OCI-M1 (cell line): ENCODE measurements around the gene PSMG1.
"Not testable (repeated sequence)": the region's sequence is repeated elsewhere in the genome, so short reads cannot be mapped to it uniquely, and the experiment has no call there.

Source experiments
- DNase-seq: peaks from one replicate; lab custom pipeline; 2025; lab: John Stamatoyannopoulos, UW

Gene PSMG1

GRCh38 chr21:39188521-39189139 lies 5.4 kb upstream of the PSMG1 start:
- no peak for DNase-seq

GRCh38 chr21:39187141-39187540 lies 3.9 kb upstream of the PSMG1 start:
- no peak for DNase-seq

GRCh38 chr21:39186676-39187075 lies 3.4 kb upstream of the PSMG1 start:
- peak; percentile 42 for DNase-seq

GRCh38 chr21:39185157-39185556 lies 1.9 kb upstream of the PSMG1 start:
- DNase-seq = no peak

- DNase-seq = peak; percentile 80
These were observed 1.1 kb upstream of the PSMG1 start for GRCh38 chr21:39184050-39184980.

- DNase-seq = peak; percentile 76
These were observed 573 bp downstream of the PSMG1 start for GRCh38 chr21:39182484-39183271.

- peak; percentile 68 for DNase-seq
These were observed 1.2 kb downstream of the PSMG1 start for GRCh38 chr21:39182016-39182415.

GRCh38 chr21:39181205-39181818 lies 1.9 kb downstream of the PSMG1 start:
- peak; percentile 54 for DNase-seq

- peak; percentile 54 for DNase-seq
These were observed 2.7 kb downstream of the PSMG1 start for GRCh38 chr21:39180429-39181019.

- no peak for DNase-seq
These were observed 4.8 kb downstream of the PSMG1 start for GRCh38 chr21:39178421-39178820.

- DNase-seq = no peak
These were observed 7.0 kb downstream of the PSMG1 start for GRCh38 chr21:39176271-39176709.

- no peak for DNase-seq
These were observed 7.6 kb downstream of the PSMG1 start for GRCh38 chr21:39175665-39176064.

- DNase-seq = no peak
These were observed 8.1 kb downstream of the PSMG1 start for GRCh38 chr21:39175154-39175553.

- DNase-seq = no peak
These were observed 9.3 kb downstream of the PSMG1 start for GRCh38 chr21:39173716-39174680.

GRCh38 chr21:39169906-39170305 lies 13.3 kb downstream of the PSMG1 start:
- no peak for DNase-seq

- DNase-seq = no peak
These were observed 14.5 kb downstream of the PSMG1 start for GRCh38 chr21:39168800-39169199.

GRCh38 chr21:39164523-39164922 lies 18.7 kb downstream of the PSMG1 start:
- DNase-seq = no peak

- peak; percentile 32 for DNase-seq
These were observed 22.2 kb downstream of the PSMG1 start for GRCh38 chr21:39161064-39161463.

- no peak for DNase-seq
These were observed 23.7 kb downstream of the PSMG1 start for GRCh38 chr21:39159342-39160063.

- DNase-seq = not testable (repeated sequence)
These were observed 26.0 kb downstream of the PSMG1 start for GRCh38 chr21:39157241-39157640.
